Thoracic aorta (tissue), 2 donors: Measurements from ENCODE around the gene HIC1. TPM values are rescaled to one million over a fixed set of nuclear protein-coding genes. Genes with fewer than 3 reads are reported as not detected.

Source experiments
- ATAC-seq: fragments of 150-250 bp; one replicate; pipeline ENCODE4 v1.8.0; 2017; ENCODE audit warnings: low read depth; ENCODE audit not compliant: insufficient number of reproducible peaks, low FRiP score
- DNase-seq: peaks from one replicate; pipeline ENCODE4 v3.0.0-alpha.2; 2020; ENCODE audit warnings: low spot score
- H3K27ac ChIP-seq, 2 donors: fragments of 200-600 bp; sonication (generic); 1 replicate in 1 of 2; 2 replicates in 1 of 2; pipeline ENCODE4 v1.5.1; 2016; ENCODE audit warnings: mild to moderate bottlenecking in 2 of 2, moderate library complexity in 2 of 2
- H3K27me3 ChIP-seq: fragments of 200-600 bp; sonication (generic); replicated peaks from 2 replicates; pipeline ENCODE4 v1.6.0; 2016; ENCODE audit warnings: mild to moderate bottlenecking; ENCODE audit not compliant: insufficient read depth
- H3K36me3 ChIP-seq: fragments of 200-600 bp; sonication (generic); one replicate; pipeline ENCODE4 v1.5.1; 2016
- H3K4me1 ChIP-seq, 2 donors: fragments of 200-600 bp; sonication (generic); 1 replicate in 1 of 2; 2 replicates in 1 of 2; pipeline versions ENCODE4 v1.5.1 to v1.6.0; 2016; ENCODE audit warnings: low read depth in 2 of 2, mild to moderate bottlenecking in 1 of 2; ENCODE audit not compliant: control insufficient read depth in 1 of 2
- H3K4me3 ChIP-seq: fragments of 200-600 bp; sonication (generic); 2 replicates; pipeline ENCODE4 v1.5.1; 2016; ENCODE audit warnings: mild to moderate bottlenecking
- H3K9me3 ChIP-seq: fragments of 200-600 bp; sonication (generic); 2 replicates; pipeline ENCODE4 v1.5.1; 2016
- CTCF ChIP-seq: fragments of 200-600 bp; sonication (generic); IDR thresholded peaks from one replicate; pipeline ENCODE4 v1.5.1; 2019; ENCODE audit warnings: antibody characterized with exemption
- total RNA-seq, 2 donors: library from RNA; depleted of rRNA; stranded (reverse); fragments of >200 nt; gene quantifications; one replicate each; pipeline versions ENCODE4 v1.1.0 to v1.2.3, GENCODE V29; 2016

HIC1 gene
- total RNA-seq, 2 donors from 2014 or later = 38.3 to 53.9 TPM

GRCh38 chr17:2040219-2040827, 14.6 kb upstream of the HIC1 start:
- no peak for TF ChIP-seq CTCF
- Histone ChIP-seq H3K4me1 (peaks cover 10 to 29% of the 10 kb centered on the region in 2 donors), H3K4me3 (no peak overlapping the region), H3K36me3 (peaks cover 14% of the 10 kb centered on the region), H3K9me3 (no peaks in the 10 kb centered on the region), H3K27ac (no peak overlapping the region), H3K27me3 (no peaks in the 10 kb centered on the region)
- DNase-seq (no peak), ATAC-seq (no peak)

- ATAC-seq (no peak), DNase-seq (no peak)
- H3K27me3 ChIP-seq = no peaks in the 10 kb centered on the region
- no peak for TF ChIP-seq CTCF
- peak overlapping the region; percentile 37 to 83 for H3K27ac ChIP-seq
- peaks cover 10 to 29% of the 10 kb centered on the region in 2 donors for H3K4me1 ChIP-seq
- H3K36me3 ChIP-seq = peaks cover 11% of the 10 kb centered on the region
- H3K4me3 ChIP-seq = peak overlapping the region; percentile 92
- H3K9me3 ChIP-seq = no peaks in the 10 kb centered on the region
Observed at GRCh38 chr17:2040942-2041560, 13.9 kb upstream of the HIC1 start.

GRCh38 chr17:2041561-2042389, 13.1 kb upstream of the HIC1 start, which contains the start of gene OVCA2:
TSS of gene OVCA2 (plus strand) at chr17:2042022. CDS start at chr17:2042048, 26 bp downstream.
- peaks cover 10 to 29% of the 10 kb centered on the region in 2 donors for H3K4me1 ChIP-seq
- peak within 1 kb of the TSS; percentile 70 to 83 for H3K27ac ChIP-seq
- ATAC-seq (peak; percentile 77), DNase-seq (peak; percentile 70)
- TF ChIP-seq CTCF = peak; percentile 26
- H3K36me3 ChIP-seq = peaks cover 4% of the 10 kb centered on the region
- peak within 1 kb of the TSS; percentile 92 for H3K4me3 ChIP-seq
- H3K27me3 ChIP-seq = no peaks in the 10 kb centered on the region
- H3K9me3 ChIP-seq = no peaks in the 10 kb centered on the region

- Histone ChIP-seq H3K27me3 (no peaks in the 10 kb centered on the region), H3K27ac (peak overlapping the region; percentile 70 to 83), H3K9me3 (no peaks in the 10 kb centered on the region), H3K4me3 (peak overlapping the region; percentile 92), H3K36me3 (no peaks in the 10 kb centered on the region), H3K4me1 (peaks cover 10 to 29% of the 10 kb centered on the region in 2 donors)
- DNase-seq (no peak), ATAC-seq (no peak)
- no peak for TF ChIP-seq CTCF
Observed at GRCh38 chr17:2042390-2042847, 12.5 kb upstream of the HIC1 start.

- Histone ChIP-seq H3K27ac (peak overlapping the region; percentile 70 to 83), H3K4me1 (peaks cover 10 to 29% of the 10 kb centered on the region in 2 donors)
Observed at GRCh38 chr17:2042933-2043332, 12.0 kb upstream of the HIC1 start.

More at GRCh38 chr17:2042933-2043332, 12.0 kb upstream of the HIC1 start:
- Histone ChIP-seq H3K27me3 (no peaks in the 10 kb centered on the region), H3K9me3 (no peaks in the 10 kb centered on the region), H3K4me3 (peak overlapping the region; percentile 92), H3K36me3 (no peaks in the 10 kb centered on the region)
- ATAC-seq (no peak), DNase-seq (no peak)
- TF ChIP-seq CTCF = no peak
